GM19099 (cell line): Measurements from ENCODE around the gene FN3K.

Source experiments
- POLR2A ChIP-seq: IDR thresholded peaks from 3 replicates; pipeline ENCODE4 v1.6.1; 2011; ENCODE audit warnings: low read depth; ENCODE audit not compliant: insufficient read length; ENCODE audit errors: extremely low read depth

FN3K gene

GRCh38 chr17:82776454-82776853, 41.0 kb downstream of the FN3K start:
- TF ChIP-seq POLR2A = no peak

- no peak for TF ChIP-seq POLR2A
Observed at GRCh38 chr17:82779541-82779940, 44.1 kb downstream of the FN3K start.

GRCh38 chr17:82780195-82780594, 44.8 kb downstream of the FN3K start:
- no peak for TF ChIP-seq POLR2A

- TF ChIP-seq POLR2A = no peak
Observed at GRCh38 chr17:82780971-82781893, 45.8 kb downstream of the FN3K start.

- TF ChIP-seq POLR2A = no peak
Observed at GRCh38 chr17:82781894-82782274, 46.5 kb downstream of the FN3K start.

- no peak for TF ChIP-seq POLR2A
Observed at GRCh38 chr17:82782657-82783207, 47.3 kb downstream of the FN3K start.

GRCh38 chr17:82783498-82783897, 48.1 kb downstream of the FN3K start:
- TF ChIP-seq POLR2A = no peak

GRCh38 chr17:82786427-82786826, 51.0 kb downstream of the FN3K start:
- no peak for TF ChIP-seq POLR2A

GRCh38 chr17:82787081-82787848, 51.9 kb downstream of the FN3K start:
- no peak for TF ChIP-seq POLR2A

GRCh38 chr17:82788206-82789001, 53.0 kb downstream of the FN3K start:
- TF ChIP-seq POLR2A = no peak

GRCh38 chr17:82789051-82789592, 53.7 kb downstream of the FN3K start:
- TF ChIP-seq POLR2A = no peak

GRCh38 chr17:82789806-82790205, 54.4 kb downstream of the FN3K start:
- TF ChIP-seq POLR2A = no peak

GRCh38 chr17:82790391-82790790, 55.0 kb downstream of the FN3K start:
- TF ChIP-seq POLR2A = no peak

GRCh38 chr17:82791532-82791931, 56.1 kb downstream of the FN3K start:
- TF ChIP-seq POLR2A = no peak
